SH-SY5Y (cell line): ENCODE results near the gene PRDM15.

Source experiments
- GATA2 ChIP-seq: IDR thresholded peaks from 2 replicates; pipeline ENCODE4 v1.6.1; 2011; ENCODE audit warnings: mild to moderate bottlenecking, low read depth, low read length
- GATA3 ChIP-seq: IDR thresholded peaks from 2 replicates; pipeline ENCODE4 v1.6.1; 2011; ENCODE audit warnings: low read depth, mild to moderate bottlenecking, low read length, moderate library complexity

Gene PRDM15

GRCh38 chr21:41817228-41817627 lies 61.9 kb downstream of the PRDM15 start:
- TF ChIP-seq GATA2 (no peak), GATA3 (no peak)

GRCh38 chr21:41816583-41817165 lies 62.5 kb downstream of the PRDM15 start:
- TF ChIP-seq GATA2 (no peak), GATA3 (no peak)

- TF ChIP-seq GATA3, result no peak
Observed at GRCh38 chr21:41815652-41816582, 63.2 kb downstream of the PRDM15 start.

- TF ChIP-seq GATA2 (no peak), GATA3 (no peak)
Observed at GRCh38 chr21:41813226-41813625, 65.9 kb downstream of the PRDM15 start.

- TF ChIP-seq GATA2 (no peak), GATA3 (no peak)
Observed at GRCh38 chr21:41812679-41813078, 66.5 kb downstream of the PRDM15 start.

GRCh38 chr21:41810597-41810932 lies 68.6 kb downstream of the PRDM15 start:
- TF ChIP-seq GATA2 (no peak), GATA3 (no peak)

GRCh38 chr21:41809891-41810596 lies 69.1 kb downstream of the PRDM15 start:
- no peak for TF ChIP-seq GATA2
- TF ChIP-seq GATA3, result no peak

GRCh38 chr21:41808846-41809245 lies 70.3 kb downstream of the PRDM15 start:
- TF ChIP-seq GATA3 (no peak), GATA2 (no peak)

GRCh38 chr21:41808094-41808493 lies 71.0 kb downstream of the PRDM15 start:
- no peak for TF ChIP-seq GATA3
- no peak for TF ChIP-seq GATA2

GRCh38 chr21:41806773-41807172 lies 72.4 kb downstream of the PRDM15 start:
- TF ChIP-seq GATA3 (no peak), GATA2 (no peak)

GRCh38 chr21:41805643-41806042 lies 73.5 kb downstream of the PRDM15 start:
- TF ChIP-seq GATA2, result no peak
- no peak for TF ChIP-seq GATA3

GRCh38 chr21:41805038-41805437 lies 74.1 kb downstream of the PRDM15 start:
- TF ChIP-seq GATA2, result no peak
- no peak for TF ChIP-seq GATA3

GRCh38 chr21:41804381-41804780 lies 74.8 kb downstream of the PRDM15 start:
- TF ChIP-seq GATA2 (no peak), GATA3 (no peak)

GRCh38 chr21:41803316-41803715 lies 75.8 kb downstream of the PRDM15 start:
- TF ChIP-seq GATA3 (no peak), GATA2 (no peak)

- TF ChIP-seq GATA2 (no peak), GATA3 (no peak)
Observed at GRCh38 chr21:41802684-41803083, 76.5 kb downstream of the PRDM15 start.

- TF ChIP-seq GATA3, result no peak
- no peak for TF ChIP-seq GATA2
Observed at GRCh38 chr21:41802198-41802584, 77.0 kb downstream of the PRDM15 start.
